HG03342 (cell line): ENCODE data around the gene OR6A2.
A peak's percentile ranks its signal among the peaks of the same experiment; 100 is the strongest.

ENCODE experiments used
- ATAC-seq: cut with Tn5 transposase; IDR thresholded peaks from one replicate; pipeline ENCODE4 v1.9.1; 2021; ENCODE audit warnings: mild to moderate bottlenecking, moderate library complexity; ENCODE audit not compliant: unreplicated experiment

OR6A2 gene

DNA sequence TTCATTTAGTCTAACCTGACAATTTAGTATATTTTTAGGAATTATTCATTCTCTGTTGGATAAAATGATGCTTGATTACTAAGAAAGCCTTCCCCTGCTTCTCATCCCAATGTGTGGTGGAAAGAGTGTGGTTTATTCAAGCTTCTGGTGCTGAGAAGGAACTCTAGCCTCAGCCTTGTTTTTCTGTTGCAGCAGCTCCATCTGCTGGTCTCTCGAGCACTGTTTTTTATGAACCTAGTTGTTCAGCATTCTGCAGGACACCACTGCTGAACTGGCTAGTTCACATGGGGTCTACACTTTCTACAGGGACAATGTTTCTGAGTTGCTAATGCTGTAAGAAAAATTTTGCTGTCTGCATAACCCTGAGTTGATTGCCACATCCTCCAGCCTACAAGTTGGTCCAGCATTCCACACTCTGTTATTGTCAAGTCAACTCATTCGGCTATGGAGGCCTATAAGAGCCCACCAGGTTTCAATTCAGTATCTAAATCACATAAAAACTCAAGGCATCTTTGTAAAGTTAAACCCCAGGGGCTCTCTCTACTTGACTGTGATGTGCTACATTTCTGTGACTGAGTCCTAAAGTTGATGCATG, 42.0 kb downstream of the OR6A2 start:
- no peak for ATAC-seq

DNA sequence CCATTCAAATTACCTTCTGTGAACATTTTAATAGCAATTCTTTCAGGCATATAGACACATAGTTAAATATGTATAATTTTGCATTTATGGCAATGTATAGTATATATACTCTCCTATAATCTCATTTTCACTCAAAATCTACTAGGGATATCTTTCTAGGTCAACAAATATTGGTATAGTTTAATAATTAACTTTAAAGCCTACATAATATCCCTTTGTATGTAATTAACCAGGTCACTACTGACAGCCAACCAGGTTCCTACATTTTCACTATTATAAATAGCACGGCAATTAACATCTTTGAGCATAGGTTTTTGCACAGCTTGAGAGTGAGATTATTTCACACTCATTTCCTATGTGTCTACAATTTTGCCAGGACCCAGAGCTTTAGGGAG, 43.5 kb downstream of the OR6A2 start:
- no peak for ATAC-seq

DNA sequence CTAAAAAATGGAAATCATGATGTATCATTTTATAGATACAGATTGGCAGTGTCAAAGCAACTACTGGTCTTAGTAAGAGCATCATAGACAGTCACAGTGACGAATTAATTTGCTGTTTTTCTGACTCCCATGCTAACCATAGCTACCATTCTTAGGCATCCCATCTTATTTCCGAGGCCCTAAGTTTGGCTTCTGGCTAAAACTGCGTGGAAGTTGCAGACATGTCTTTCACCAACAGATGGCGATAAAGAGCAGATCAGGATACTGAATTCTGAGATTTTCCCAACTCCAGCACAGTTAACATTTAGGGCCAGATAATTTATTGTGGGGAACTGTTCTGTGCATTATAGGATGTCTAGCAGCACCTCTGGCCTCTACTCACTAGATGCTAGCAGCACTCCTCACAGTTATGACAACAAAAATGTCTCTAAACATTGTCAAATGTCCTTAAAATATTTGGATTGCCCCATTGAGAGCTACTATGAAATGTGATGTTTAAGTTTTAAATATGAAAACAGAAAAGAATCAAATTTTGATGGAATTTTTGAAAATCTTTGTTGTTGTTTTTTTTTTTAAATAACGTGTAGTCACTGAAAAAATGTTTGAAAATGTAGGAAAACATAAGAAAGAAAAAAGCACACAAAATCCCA, 44.1 kb downstream of the OR6A2 start:
- ATAC-seq, result no peak

DNA sequence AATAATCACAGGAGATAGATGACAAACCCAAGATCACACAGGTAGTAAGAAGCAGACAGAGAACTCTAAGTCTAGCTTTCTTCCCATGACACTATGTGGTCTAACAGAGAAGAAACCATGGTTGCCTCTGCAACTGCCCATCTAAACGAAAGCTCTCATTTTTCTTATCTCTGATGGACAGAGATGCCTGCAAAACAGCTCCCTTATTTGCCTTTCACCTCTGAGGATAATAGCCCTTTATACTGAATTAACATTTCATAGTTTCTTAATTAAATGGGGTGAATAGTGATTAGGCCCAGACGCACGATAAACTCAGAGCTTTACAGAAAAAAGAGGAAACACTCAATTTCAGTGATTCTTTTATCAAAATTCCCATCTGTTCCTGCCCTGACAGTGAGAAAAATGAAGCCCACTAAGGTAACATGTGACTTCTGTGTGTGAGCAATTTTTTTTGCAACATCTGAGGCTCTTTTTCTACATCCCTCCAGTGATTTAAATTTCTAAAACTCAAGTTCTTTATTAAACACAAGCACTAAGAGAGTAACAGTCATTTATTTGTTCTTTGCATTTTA, 52.3 kb downstream of the OR6A2 start:
- ATAC-seq, result no peak

DNA sequence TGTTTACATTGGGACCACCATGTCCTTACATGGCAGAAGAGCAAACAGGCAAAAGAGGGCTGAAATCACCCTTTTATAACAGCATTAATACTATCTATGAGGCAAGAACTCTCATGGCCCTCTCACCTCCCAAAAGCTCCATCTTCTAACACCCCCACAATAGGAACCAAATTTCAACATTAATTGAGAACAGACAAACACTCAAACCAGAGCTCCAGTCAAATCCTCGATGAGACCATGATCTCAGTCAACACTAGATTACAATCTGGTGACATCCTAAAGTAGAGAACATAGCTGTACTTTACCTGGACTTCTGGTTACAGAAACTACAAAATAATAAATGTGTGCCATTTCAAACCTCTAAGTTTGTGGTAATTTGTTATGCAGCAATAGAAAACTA, 52.9 kb downstream of the OR6A2 start:
- ATAC-seq, result no peak

DNA sequence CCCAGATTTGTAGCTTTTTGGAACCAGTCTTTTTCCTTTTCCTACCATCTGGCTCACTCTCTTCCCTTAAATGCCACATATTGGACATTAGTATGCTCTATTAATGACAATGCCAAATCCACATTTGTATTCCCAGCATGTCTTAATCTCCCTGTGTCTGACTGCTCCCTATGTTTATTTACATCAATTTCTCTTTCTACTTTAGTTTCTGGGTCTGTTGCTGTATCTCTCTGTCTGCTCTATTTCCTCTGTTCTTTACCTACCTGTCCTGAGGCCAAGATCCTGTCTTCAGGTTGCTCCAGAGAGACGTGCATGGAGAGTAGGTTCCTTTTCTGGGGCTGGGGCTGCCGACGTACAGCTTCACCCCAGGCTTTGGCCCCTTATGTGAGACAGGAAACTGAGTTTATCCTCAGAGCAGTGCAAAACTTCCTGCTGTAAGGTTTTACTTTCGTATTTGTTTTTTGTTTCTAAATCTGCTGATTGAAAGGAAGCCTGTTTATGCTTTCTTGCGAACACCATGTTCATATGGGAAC, 53.3 kb downstream of the OR6A2 start:
- ATAC-seq, result peak; percentile 88

DNA sequence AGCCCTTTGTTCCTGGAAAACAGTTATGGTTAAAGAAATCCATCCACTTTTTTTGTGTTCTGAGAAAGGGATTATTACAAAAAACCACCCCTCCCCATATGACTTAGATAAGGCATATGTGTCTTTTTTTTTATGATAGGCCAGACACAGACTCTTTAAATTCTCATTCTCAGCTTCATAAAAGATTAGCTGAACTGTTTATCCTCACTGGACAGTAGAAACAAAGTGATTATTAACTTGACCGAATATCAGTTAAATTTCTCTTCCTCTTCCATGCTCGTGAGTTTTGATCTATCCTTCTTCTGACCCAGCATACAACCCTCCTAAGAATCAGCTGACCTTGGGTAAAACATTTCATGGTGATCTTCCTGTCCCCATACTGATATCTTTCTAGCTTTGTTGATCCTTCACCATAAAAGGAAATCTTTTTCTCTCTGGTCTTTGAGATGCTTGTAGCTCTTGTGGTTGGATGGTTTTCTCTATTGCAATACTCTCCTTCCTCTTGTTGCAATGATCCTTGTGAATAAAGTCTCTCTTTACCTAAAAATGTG, 53.9 kb downstream of the OR6A2 start:
- ATAC-seq, result no peak

DNA sequence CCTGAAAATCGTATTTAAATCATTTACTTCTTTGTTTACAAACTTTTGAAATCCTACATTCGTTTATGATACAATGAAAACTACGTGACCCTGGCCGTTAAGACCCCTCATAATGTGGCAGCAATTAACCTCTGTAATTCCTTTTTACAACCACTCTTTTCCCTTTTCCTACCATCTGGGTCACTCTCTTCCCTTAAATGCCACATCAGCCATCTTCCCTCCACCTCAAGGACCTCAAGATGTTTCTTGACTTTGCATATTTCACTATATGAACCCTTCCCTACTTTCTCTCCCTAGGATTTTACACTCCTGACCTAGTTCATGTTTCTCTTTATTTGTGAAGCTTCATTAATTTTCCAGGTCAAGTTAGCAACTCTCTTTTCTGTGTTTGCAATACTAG, 54.5 kb downstream of the OR6A2 start:
- ATAC-seq, result no peak

DNA sequence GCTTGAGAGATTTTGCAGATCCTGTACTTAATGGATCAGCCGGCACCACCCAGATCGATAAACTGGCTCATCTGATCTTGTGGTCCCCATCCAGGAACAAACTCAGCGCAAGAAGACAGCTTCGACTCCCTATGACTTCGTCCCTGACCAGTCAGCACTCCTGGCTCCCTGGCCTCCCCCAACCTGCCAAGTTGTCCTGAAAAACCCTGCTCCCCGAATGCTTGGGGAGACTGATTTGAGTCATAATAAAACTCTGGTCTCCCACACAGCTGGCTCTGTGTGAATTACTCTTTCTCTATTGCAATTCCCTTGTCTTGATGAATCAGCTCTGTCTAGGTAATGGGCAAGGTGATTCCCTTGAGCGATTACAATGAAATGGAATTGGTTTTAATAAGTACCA, 57.2 kb downstream of the OR6A2 start:
- ATAC-seq, result no peak
